T-helper 2 cell treated with Interferon-gamma antibody and Interleukin-4, amounts not matched to agents 100 ng/mL and 5 ng/mL, for 36 hours (primary cell): ENCODE data around the gene ANKRD28. TPM values are rescaled to one million over a fixed set of nuclear protein-coding genes. Genes with fewer than 3 reads are reported as not detected.
"Not testable (repeated sequence)": the region's sequence is repeated elsewhere in the genome, so short reads cannot be mapped to it uniquely, and the experiment has no call there.

Source experiments
- intact Hi-C: fragments of 100-400 bp; cut with micrococcal nuclease; formaldehyde crosslinking; loops from one replicate; pipeline ENCODE4 v1.15.1; 2023
- total RNA-seq: library from RNA; stranded (reverse); gene quantifications from 2 replicates; pipeline ENCODE4 v1.2.3, GENCODE V29; 2022

The ANKRD28 gene
- total RNA-seq, 1 donor from 2014 or later, result 58.4 TPM

DNA sequence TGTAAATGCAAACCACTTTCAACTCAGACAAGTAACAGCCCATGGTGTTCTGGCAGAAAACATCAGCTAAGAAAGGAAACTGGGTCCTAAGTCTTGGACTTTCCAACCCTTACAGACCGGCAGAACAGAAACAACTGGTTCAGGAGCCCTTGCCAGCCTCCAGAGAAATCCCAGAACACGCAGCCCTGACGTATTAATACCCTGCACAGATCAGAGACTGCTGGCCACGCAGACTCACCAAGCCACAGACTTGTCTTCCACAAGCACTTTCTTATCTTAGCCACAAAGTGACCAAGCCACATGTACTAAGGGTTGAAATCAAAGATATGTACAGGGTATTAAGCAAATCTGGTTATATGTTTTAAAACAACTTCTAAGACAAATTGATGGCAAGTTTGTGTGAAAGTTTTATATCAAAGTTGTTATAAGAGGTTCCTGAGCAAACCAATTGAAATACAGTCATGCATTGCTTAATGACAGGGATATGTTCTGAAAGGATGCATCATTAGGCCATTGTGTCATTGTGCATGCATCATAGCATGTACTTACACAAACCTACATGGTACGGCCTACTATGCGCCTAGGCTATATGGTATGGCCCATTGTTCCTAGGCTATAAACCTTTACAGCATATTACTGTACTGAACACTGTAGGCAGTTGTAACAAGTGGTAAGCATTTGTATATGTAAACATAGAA lies 159.4 kb downstream of the ANKRD28 start:
- intact Hi-C loops, result loop anchor here (10.0 kb wide), 2 partner anchors 406 to 606 kb away; no protein-coding TSS in a partner anchor

DNA sequence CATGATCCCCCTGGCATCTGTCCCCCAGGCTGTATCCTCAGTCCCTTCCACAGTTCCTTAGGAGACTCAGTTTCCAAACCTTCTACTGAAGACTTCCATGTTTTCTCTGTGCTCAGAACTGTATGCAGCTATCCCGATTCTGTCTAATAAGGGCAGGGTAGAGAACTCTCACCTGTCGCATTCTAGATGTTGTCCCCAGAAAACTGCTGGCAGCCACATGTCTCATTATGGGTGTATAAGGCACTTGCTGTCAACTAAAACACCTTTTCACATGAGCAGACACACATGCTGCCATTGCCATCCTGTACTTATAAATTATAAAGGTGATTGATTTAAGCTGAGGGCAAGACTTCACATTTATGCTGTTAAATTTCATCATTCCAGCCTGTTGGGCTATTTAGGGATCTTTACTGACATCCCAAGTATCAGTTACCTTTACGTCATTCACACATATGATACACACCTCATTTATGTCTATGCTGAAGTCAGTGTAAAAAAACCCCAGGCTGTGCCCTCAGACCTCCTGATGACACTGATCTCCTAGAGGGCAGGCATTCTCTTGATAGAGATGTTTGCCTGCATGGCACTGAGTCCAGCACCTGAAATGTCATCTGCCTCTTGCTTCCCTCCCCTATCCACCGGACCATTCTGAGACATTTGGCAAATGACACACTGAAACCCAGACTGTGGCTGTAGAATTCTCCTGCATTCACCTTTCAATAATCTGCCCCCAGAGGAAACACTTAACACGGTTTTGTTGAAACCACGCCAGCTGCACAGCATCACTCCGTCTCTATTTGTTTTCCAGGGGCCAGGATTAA lies 160.4 kb downstream of the ANKRD28 start:
- intact Hi-C loops, result loop anchor here (1.0 to 10.0 kb wide), 3 partner anchors 10 to 607 kb away; no protein-coding TSS in a partner anchor

GRCh38 chr3:15636028-15636709 lies 161.6 kb downstream of the ANKRD28 start:
- intact Hi-C loops, result loop anchor here (10.0 kb wide), 2 partner anchors 409 to 609 kb away; no protein-coding TSS in a partner anchor

DNA sequence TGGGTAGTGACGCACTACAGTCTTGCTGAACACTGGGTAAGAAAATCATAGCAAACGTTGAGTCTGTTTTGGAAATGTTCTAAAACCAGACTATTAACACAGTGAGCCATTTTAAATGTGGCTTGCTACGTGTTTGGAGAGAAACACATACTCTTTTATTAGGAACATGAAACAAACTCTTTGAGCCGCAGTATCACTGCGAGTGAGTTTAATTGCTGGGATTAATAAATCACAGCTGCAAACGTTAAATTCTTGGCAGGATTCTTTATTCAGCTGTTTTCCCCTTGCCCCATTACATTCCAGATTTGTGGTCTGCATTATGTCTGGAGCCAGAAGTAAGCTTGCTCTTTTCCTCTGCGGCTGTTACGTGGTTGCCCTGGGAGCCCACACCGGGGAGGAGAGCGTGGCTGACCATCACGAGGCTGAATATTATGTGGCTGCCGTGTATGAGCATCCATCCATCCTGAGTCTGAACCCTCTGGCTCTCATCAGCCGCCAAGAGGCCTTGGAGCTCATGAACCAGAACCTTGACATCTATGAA lies 162.6 kb downstream of the ANKRD28 start:
- intact Hi-C loops, result loop anchor here (10.0 kb wide), 2 partner anchors 410 to 610 kb away; no protein-coding TSS in a partner anchor

DNA sequence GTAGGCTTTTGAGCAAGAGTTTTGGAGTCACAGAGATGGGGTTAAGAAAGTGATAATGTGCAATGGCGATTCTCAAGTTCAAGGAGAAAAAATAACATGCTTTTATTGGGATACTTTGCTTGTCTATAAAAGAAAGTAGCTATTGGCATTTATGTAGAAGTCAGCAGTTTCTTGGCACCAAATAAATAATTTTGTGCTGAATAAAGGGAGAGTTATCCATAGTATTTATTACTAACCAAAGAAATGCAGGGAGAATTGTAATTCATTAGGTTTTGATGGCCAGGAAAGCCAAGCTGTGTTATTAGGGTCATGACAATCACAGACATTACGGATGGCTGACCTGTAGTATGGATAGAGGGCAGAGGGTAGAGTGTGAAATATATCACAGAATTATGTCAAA lies 163.1 kb downstream of the ANKRD28 start:
- intact Hi-C loops, result loop anchor here (5.0 to 10.0 kb wide), 5 partner anchors 33 to 610 kb away; no protein-coding TSS in a partner anchor

GRCh38 chr3:15633766-15634598 lies 163.8 kb downstream of the ANKRD28 start:
- intact Hi-C loops, result loop anchor here (5.0 to 10.0 kb wide), 5 partner anchors 33 to 611 kb away; no protein-coding TSS in a partner anchor

DNA sequence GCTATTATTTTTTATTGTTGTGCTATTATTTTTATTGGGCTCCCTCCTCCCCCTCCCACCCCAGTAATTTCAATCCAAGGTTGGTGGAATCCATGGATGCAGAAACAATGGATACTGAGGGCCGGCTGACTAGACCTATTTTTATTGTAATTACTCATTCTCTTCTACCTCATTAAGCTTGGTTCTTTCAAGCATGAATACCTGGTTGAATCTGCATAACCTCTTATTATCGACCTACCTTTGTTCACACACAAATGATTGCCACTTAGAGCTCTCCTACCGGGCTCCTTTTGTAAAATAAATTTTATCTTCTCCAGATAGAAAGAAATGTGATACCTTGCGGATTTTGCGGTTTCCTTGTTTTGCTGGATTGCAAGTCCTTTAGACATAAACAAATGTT lies 164.6 kb downstream of the ANKRD28 start:
- intact Hi-C loops, result loop anchor here (5.0 to 10.0 kb wide), 5 partner anchors 34 to 612 kb away; no protein-coding TSS in a partner anchor

GRCh38 chr3:15632212-15632580 lies 165.6 kb downstream of the ANKRD28 start:
- intact Hi-C loops, result loop anchor here (5.0 to 10.0 kb wide), 5 partner anchors 35 to 613 kb away; no protein-coding TSS in a partner anchor

- intact Hi-C loops, result loop anchor here (2.0 to 10.0 kb wide), 6 partner anchors 36 to 613 kb away; no protein-coding TSS in a partner anchor
Measured at GRCh38 chr3:15631426-15632211, 166.2 kb downstream of the ANKRD28 start.

GRCh38 chr3:15630646-15631350 lies 167.0 kb downstream of the ANKRD28 start:
- intact Hi-C loops, result loop anchor here (1.0 to 10.0 kb wide), 7 partner anchors 37 to 614 kb away; no protein-coding TSS in a partner anchor

GRCh38 chr3:15629860-15630597 lies 167.8 kb downstream of the ANKRD28 start:
- intact Hi-C loops, result loop anchor here (1.0 to 10.0 kb wide), 7 partner anchors 37 to 615 kb away; no protein-coding TSS in a partner anchor

DNA sequence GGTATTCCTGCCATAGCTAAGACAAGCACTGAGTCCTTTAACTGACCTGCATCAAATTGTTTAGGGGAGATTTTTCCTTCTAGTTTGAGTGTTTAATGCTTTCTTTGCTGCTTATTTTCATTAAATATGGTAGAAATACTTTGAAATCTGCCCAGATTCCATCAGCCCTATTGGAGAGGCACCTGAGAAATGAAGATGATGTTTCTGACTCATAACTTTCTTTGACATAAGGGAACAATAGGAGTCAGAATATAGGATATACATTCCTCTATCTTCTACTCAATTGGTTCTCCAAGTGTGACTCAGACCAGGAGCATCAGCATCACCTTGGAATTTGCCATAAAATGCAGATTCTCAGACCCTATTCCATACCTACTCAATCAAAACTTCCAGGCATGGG lies 168.8 kb downstream of the ANKRD28 start:
- intact Hi-C loops, result no loop called here

GRCh38 chr3:15623535-15624440 lies 174.0 kb downstream of the ANKRD28 start:
- intact Hi-C loops, result loop anchor here (1.0 kb wide), 1 partner anchor 22 kb away; the partner anchor contains the start of genes BTD and HACL1

- intact Hi-C loops, result not testable (repeated sequence)
Measured at GRCh38 chr3:15619659-15620464, 177.9 kb downstream of the ANKRD28 start.
